Muscle of leg (tissue), 11 donors: ENCODE results near the gene C1QTNF7. TPM values are rescaled to one million over a fixed set of nuclear protein-coding genes. Genes with fewer than 3 reads are reported as not detected.

Source experiments
- DNase-seq: peaks from one replicate; pipeline ENCODE4 v3.0.0; 2013
- H3K27ac ChIP-seq: one replicate; pipeline ENCODE4 v1.5.1; 2013; ENCODE audit warnings: mild to moderate bottlenecking, low read length, control low read depth
- H3K27me3 ChIP-seq: one replicate; pipeline ENCODE4 v1.6.1; 2013; ENCODE audit warnings: low read length; ENCODE audit not compliant: control insufficient read depth, insufficient read depth
- H3K36me3 ChIP-seq: one replicate; pipeline ENCODE4 v1.6.1; 2013; ENCODE audit warnings: low read length; ENCODE audit not compliant: control insufficient read depth, insufficient read depth
- H3K4me1 ChIP-seq: one replicate; pipeline ENCODE4 v1.6.1; 2013; ENCODE audit warnings: low read length; ENCODE audit not compliant: control insufficient read depth, insufficient read depth
- H3K4me3 ChIP-seq: one replicate; pipeline ENCODE4 v1.5.1; 2013; ENCODE audit warnings: low read length, control low read depth
- H3K9me3 ChIP-seq: replicated peaks from 2 replicates; pipeline ENCODE4 v1.6.1; 2013; ENCODE audit warnings: low read depth, low read length; ENCODE audit not compliant: control insufficient read depth
- WGBS: methylation state at CpG from one replicate; pipeline ENCODE4 v1.1.5; 2013; ENCODE audit warnings: missing lambda C conversion rate; ENCODE audit not compliant: insufficient coverage; 5-methylcytosine and 5-hydroxymethylcytosine counted together
- polyA plus RNA-seq, 8 donors: library from polyadenylated mRNA; unstranded; fragments of 120-200 nt; gene quantifications; one replicate each; pipeline versions ENCODE4 v1.2.1 to v1.2.3, GENCODE V29; 2013; ENCODE audit warnings: inconsistent platforms in 1 of 8, low replicate concordance in 1 of 8; ENCODE audit not compliant: insufficient read length in 8 of 8, insufficient read depth in 1 of 8
- total RNA-seq: library from RNA; stranded (reverse); fragments of 120-200 nt; gene quantifications from one replicate; pipeline ENCODE4 v1.2.4, GENCODE V29; 2013

The C1QTNF7 gene
- total and polyA plus RNA-seq, 9 donors: 0.66 to 3.2 (median 1.2) TPM

DNA sequence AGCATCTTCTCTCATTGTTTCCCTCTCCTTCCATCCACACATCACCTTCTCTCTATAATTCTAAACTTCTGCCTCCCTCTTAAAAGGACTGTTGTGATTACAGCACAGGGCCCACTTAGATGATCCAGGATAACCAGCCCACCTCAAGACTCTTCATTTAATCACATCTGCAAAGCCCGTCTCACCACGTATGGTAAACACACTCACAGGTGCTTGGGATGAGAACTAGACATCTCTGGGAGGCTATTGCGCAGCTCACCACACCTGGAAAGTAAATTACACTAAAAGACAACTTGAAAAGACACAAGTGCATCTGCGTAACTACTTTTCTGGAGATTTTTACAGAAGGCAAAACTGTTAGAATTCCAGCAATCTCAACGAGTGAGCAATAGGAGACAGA, 15.4 kb upstream of the C1QTNF7 start:
- WGBS: 54% methylated on average over 3 of the region's 5 CpGs
- no peaks in the 10 kb centered on the region for H3K36me3 ChIP-seq
- no peak overlapping the region for H3K4me3 ChIP-seq
- H3K9me3 ChIP-seq: no peaks in the 10 kb centered on the region
- DNase-seq: peak; percentile 67
- H3K27me3 ChIP-seq: no peaks in the 10 kb centered on the region
- no peaks in the 10 kb centered on the region for H3K4me1 ChIP-seq
- no peak overlapping the region for H3K27ac ChIP-seq

DNA sequence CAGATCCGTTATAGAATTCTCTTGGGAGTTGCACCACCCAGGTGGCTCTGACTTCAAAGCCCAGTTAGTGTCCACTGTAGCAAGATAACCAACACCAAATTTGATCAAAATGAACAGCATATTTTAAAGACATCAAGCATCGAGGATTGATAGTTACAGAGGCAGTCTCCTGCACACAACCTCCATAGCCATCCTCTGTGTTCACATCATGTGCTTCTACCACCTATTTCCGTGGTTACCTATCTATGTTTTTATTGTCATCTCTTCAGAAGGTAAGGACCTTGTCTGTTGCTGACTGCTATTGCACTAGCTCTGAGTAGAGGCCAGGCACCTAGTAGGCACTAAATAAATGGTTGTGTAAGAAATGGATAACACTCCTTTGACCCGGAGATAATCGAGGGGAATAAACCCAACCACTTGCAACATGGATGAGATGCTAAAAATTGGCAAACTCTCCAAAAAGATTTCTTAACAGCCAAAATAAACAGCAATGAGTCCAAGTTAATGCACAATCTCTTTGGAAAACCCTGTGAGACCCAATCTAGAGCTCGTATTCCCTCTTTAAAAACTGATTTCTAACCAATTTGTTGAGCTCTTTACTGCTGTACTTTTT, 14.7 kb upstream of the C1QTNF7 start:
- H3K9me3 ChIP-seq: no peaks in the 10 kb centered on the region
- no peak overlapping the region for H3K4me3 ChIP-seq
- H3K4me1 ChIP-seq: no peaks in the 10 kb centered on the region
- H3K27ac ChIP-seq: no peak overlapping the region
- WGBS: 25% methylated on average over 1 of the region's 6 CpGs
- DNase-seq: peak; percentile 33
- no peaks in the 10 kb centered on the region for H3K27me3 ChIP-seq
- H3K36me3 ChIP-seq: no peaks in the 10 kb centered on the region

DNA sequence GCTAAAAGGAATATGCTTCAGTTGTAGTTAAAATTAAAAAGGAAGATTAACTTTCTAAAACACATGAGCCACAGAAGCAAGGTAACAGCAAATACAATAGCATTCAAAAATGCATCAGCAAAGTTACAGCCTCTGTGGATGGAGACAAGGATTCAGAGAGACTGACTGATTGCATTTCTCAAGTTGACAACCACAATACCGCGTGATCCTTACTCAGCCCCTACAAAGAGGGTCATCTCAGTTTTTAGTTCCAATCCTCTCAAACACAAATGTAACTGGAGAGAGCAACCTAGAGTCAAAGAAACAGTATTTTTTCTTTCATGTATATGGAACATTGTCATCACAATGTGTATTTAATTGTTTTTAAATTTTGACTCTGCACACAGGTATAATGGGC, 14.2 kb upstream of the C1QTNF7 start:
- H3K27ac ChIP-seq: no peak overlapping the region
- no peak for DNase-seq
- H3K4me3 ChIP-seq: no peak overlapping the region
- H3K27me3 ChIP-seq: no peaks in the 10 kb centered on the region
- no CpG with 5 or more reads among the region's 2 CpGs for WGBS
- no peaks in the 10 kb centered on the region for H3K36me3 ChIP-seq
- H3K4me1 ChIP-seq: no peaks in the 10 kb centered on the region
- no peaks in the 10 kb centered on the region for H3K9me3 ChIP-seq

DNA sequence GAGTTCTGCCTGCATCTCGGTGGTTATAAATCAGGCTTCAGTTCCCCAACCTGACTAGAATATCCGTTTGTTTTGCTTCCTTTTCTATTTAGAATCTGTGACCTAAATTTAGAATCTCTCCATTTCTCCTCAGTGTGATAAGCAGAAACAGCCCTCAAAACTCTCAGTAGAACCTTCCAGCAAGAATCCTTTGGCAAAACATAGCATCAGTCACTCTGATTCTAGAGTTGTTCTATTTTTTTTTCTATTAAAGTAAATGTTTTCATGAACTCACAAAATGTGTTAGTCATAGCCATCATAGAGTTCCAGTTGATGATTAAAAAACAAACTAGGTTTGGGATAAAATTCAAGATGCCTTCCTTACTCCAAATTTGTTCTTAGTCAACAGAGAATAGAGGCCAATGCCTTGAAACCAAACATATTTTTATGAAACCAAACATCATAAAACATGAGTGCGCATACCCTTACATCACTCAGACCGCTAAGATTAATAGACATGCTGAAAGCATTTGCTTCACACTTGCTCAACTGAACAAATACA, 13.2 kb upstream of the C1QTNF7 start:
- Histone ChIP-seq H3K27me3 (no peaks in the 10 kb centered on the region), H3K4me1 (no peaks in the 10 kb centered on the region), H3K36me3 (no peaks in the 10 kb centered on the region), H3K27ac (peak overlapping the region; percentile 22), H3K9me3 (no peaks in the 10 kb centered on the region), H3K4me3 (no peak overlapping the region)
- WGBS: 52% methylated on average over 3 of the region's 4 CpGs
- peak; percentile 77 for DNase-seq

DNA sequence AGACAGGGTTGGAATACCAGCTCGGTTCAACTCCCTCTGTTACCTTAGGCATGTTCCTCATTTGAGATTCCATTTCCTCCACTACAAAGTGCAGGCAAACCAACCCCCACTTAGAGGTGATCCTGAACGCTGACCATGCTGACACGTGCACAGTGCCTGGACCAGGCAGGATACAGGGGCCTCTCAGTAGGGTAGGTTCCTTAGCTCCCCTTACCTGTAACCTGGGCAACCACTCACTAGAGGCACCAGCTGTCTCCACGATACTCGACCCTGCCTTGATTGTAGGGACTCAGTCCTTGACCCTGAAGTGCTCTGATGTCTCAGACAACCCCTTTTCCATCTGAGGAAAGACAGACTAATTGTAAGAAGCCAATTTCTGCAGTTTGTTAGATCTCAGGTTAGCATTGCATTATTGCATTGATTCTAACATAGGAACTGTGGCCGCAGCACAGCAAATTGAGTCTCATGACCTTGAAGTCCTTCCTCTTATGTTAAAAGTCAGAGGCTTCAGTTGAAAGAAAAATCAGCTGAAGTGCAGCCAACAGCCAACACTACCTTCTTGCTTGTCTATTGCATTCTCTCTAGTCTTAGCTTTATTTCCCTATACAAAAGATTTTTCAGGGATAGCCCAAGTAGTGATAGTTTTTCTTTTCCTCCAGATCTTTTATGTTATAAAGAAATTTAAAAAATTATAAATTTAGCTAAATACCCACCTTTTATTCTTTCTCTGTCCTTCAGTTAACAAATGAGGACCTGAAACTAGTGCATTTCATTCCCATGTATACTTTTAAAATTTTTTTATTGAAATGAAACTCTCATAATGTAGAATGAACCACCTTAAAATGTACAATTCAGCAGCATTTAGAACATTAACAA, 11.2 kb upstream of the C1QTNF7 start:
- H3K4me1 ChIP-seq: no peaks in the 10 kb centered on the region
- 90% methylated on average over 3 of the region's 6 CpGs for WGBS
- DNase-seq: peak; percentile 35
- no peak overlapping the region for H3K27ac ChIP-seq
- no peak overlapping the region for H3K4me3 ChIP-seq
- H3K36me3 ChIP-seq: no peaks in the 10 kb centered on the region
- no peaks in the 10 kb centered on the region for H3K9me3 ChIP-seq
- no peaks in the 10 kb centered on the region for H3K27me3 ChIP-seq

DNA sequence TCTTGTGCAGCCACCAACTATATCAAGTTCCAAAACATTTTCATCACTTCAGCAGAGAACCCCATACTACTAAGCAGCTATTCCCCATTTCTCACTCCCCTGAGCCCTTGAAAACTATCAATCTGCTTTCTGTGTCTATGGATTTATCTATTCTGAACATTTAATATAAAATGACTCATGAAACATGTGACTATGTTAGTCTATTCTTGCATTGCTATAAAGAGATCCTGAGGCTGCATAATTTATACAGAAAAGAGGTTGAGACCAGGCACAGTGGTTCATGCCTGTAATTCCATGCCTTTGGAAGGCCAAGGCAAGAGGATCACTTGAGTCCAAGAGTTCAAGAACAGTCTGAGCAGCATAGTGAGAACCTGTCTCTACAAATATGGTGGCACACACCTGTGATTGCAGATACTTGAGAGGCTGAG, 10.6 kb upstream of the C1QTNF7 start:
- Histone ChIP-seq H3K36me3 (no peaks in the 10 kb centered on the region), H3K27me3 (no peaks in the 10 kb centered on the region), H3K4me3 (no peak overlapping the region), H3K9me3 (no peaks in the 10 kb centered on the region), H3K27ac (no peak overlapping the region), H3K4me1 (no peaks in the 10 kb centered on the region)
- peak; percentile 56 for DNase-seq

DNA sequence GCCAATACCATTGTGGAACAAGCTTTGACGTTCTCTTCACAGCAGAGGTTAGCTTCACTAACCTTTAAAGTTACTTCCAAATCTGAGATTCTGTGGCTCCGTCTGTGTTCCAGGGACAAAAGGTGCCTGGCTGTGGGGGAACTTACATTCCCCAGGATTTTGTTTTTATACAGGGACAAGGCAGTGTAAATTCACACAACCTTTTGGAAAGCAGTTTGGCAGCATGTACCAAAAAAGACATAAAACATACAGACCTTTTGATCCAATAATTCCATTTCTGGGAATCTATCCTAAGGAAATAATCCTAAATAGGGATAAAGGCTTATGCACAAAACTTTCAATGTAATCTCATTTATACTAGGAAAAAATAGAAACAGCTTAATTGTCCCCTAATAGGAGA, 8.9 kb upstream of the C1QTNF7 start:
- peak; percentile 68 for DNase-seq
- WGBS: no CpG with 5 or more reads among the region's 2 CpGs
- Histone ChIP-seq H3K27me3 (peaks cover 2% of the 10 kb centered on the region), H3K4me3 (no peak overlapping the region), H3K9me3 (no peaks in the 10 kb centered on the region), H3K4me1 (no peaks in the 10 kb centered on the region), H3K27ac (no peak overlapping the region), H3K36me3 (no peaks in the 10 kb centered on the region)

DNA sequence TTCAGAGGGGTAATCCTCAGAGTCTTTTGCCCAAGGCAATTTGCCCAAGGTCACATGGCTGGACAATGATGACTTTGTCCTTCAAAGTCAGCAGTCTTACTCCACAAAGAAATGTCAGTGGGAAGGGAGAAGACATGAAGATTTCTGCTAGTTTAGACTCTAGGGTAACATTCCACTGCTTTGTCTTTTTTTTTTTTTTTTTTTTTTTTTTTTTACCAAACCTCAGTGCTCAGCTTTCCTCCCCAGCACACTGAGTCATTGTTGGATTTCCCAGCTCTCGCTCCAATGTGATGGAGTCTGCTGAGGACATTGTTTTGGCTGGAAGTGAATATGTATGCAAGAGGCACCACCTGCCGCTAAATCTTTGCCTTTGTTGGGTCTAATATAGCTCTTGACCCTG, 7.2 kb upstream of the C1QTNF7 start:
- Histone ChIP-seq H3K27me3 (peaks cover 2% of the 10 kb centered on the region), H3K4me3 (no peak overlapping the region), H3K4me1 (no peaks in the 10 kb centered on the region), H3K36me3 (no peaks in the 10 kb centered on the region), H3K27ac (no peak overlapping the region), H3K9me3 (no peaks in the 10 kb centered on the region)
- peak; percentile 27 for DNase-seq
- WGBS: no CpG with 5 or more reads among the region's 2 CpGs

DNA sequence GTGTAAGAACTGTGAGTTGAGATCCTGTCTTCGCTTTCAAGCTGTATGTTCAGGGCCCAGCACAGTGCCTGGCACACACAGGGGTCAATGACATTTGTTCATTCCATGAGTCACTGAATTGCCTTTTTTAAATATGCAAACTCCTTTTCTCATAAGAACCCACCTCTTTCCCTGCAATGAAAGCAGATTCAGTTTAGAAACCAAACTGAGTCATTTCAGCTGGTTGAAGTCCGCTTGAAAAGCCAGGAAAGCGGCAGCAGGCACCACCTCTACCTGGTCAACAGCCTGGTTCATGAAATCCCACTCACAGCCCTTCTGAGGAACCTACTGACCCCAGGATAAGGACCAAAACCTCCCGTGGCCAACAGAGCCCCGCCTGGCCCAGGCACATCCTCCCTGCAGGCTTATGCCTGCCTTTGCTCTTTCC, 4.5 kb upstream of the C1QTNF7 start:
- Histone ChIP-seq H3K36me3 (no peaks in the 10 kb centered on the region), H3K9me3 (no peaks in the 10 kb centered on the region), H3K27ac (no peak overlapping the region), H3K27me3 (peaks cover 2% of the 10 kb centered on the region), H3K4me1 (peaks cover 4% of the 10 kb centered on the region), H3K4me3 (no peak overlapping the region)
- DNase-seq: no peak
- 86% methylated on average over 4 of the region's 5 CpGs for WGBS

DNA sequence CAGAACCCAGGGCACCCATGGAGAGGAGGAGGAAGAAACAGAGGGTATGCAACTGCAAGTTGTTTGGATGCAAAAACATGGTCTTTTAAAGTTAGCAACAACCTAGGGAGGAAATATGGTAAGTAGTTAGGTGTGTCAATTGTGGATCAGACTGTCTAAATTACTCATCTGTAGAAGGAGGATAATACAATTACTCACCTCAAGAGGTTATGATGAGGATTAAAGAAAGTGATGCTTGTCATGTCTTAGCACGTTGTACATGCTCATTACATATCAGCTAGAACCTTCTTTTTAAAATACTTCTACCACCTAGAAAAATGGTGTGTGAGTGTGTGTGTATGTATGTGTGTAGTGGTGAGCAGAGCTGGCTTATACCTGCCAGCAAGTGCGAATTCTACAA, 2.3 kb upstream of the C1QTNF7 start:
- Histone ChIP-seq H3K4me3 (no peak overlapping the region), H3K36me3 (no peaks in the 10 kb centered on the region), H3K27ac (no peak overlapping the region), H3K9me3 (no peaks in the 10 kb centered on the region), H3K27me3 (peaks cover 2% of the 10 kb centered on the region), H3K4me1 (peaks cover 7% of the 10 kb centered on the region)
- no CpG with 5 or more reads among the region's 2 CpGs for WGBS
- no peak for DNase-seq
